Effector memory CD8-positive, alpha-beta T cell (primary cell): ENCODE results near the gene NFATC1.

ENCODE experiments used
- ATAC-seq: fragments of 150-1000 bp; cut with Tn5 transposase; replicated peaks from 2 replicates; pipeline ENCODE4 v1.10.0; 2021; ENCODE audit warnings: mild to moderate bottlenecking, moderate library complexity
- DNase-seq, 3 experiments: peaks; one replicate each; pipeline ENCODE4 v3.0.0; 2021
- H3K27ac Mint-ChIP-seq, 2 donors: one replicate each; pipeline ENCODE4 v1.8.0; 2022; ENCODE audit warnings: mild to moderate bottlenecking in 2 of 2, mixed read lengths in 2 of 2, moderate library complexity in 2 of 2
- H3K27me3 Mint-ChIP-seq, 2 donors: one replicate each; pipeline ENCODE4 v1.8.0; 2022; ENCODE audit warnings: mixed read lengths in 2 of 2
- H3K36me3 Mint-ChIP-seq: one replicate; pipeline ENCODE4 v1.8.0; 2022; ENCODE audit warnings: mild to moderate bottlenecking, moderate library complexity, mixed read lengths; ENCODE audit not compliant: insufficient read depth
- H3K4me1 Mint-ChIP-seq, 2 donors: one replicate each; pipeline ENCODE4 v1.8.0; 2022; ENCODE audit warnings: low read depth in 2 of 2, mixed read lengths in 2 of 2
- H3K4me3 Mint-ChIP-seq, 2 donors: one replicate each; pipeline ENCODE4 v1.8.0; 2022; ENCODE audit warnings: mild to moderate bottlenecking in 2 of 2, mixed read lengths in 2 of 2, moderate library complexity in 2 of 2
- H3K9me3 Mint-ChIP-seq, 2 donors: one replicate each; pipeline ENCODE4 v1.8.0; 2022; ENCODE audit warnings: mixed read lengths in 2 of 2

Gene NFATC1

GRCh38 chr18:79387214-79387613 lies 8.5 kb upstream of the NFATC1 start:
- Mint-ChIP-seq H3K36me3 (peaks cover 10% of the 10 kb centered on the region), H3K4me3 (no peak overlapping the region), H3K27ac (no peak overlapping the region), H3K9me3 (no peaks in the 10 kb centered on the region), H3K4me1 (no peaks in the 10 kb centered on the region), H3K27me3 (peaks cover 31 to 41% of the 10 kb centered on the region in 2 donors)
- ATAC-seq (no peak), DNase-seq (no peak)

GRCh38 chr18:79387615-79388014 lies 8.1 kb upstream of the NFATC1 start:
- DNase-seq (no peak), ATAC-seq (no peak)
- peaks cover 7% of the 10 kb centered on the region for H3K36me3 Mint-ChIP-seq
- no peak overlapping the region for H3K4me3 Mint-ChIP-seq
- no peaks in the 10 kb centered on the region for H3K4me1 Mint-ChIP-seq
- no peak overlapping the region for H3K27ac Mint-ChIP-seq
- H3K27me3 Mint-ChIP-seq: peaks cover 35 to 45% of the 10 kb centered on the region in 2 donors
- H3K9me3 Mint-ChIP-seq: no peaks in the 10 kb centered on the region

GRCh38 chr18:79388043-79388442 lies 7.7 kb upstream of the NFATC1 start:
- no peak overlapping the region for H3K27ac Mint-ChIP-seq
- DNase-seq (no peak), ATAC-seq (no peak)
- peaks cover 11% of the 10 kb centered on the region for H3K36me3 Mint-ChIP-seq
- H3K9me3 Mint-ChIP-seq: no peaks in the 10 kb centered on the region
- peaks cover 0 to 3% of the 10 kb centered on the region in 2 donors for H3K4me1 Mint-ChIP-seq
- no peak overlapping the region for H3K4me3 Mint-ChIP-seq
- peaks cover 39 to 46% of the 10 kb centered on the region in 2 donors for H3K27me3 Mint-ChIP-seq

GRCh38 chr18:79389689-79390088 lies 6.0 kb upstream of the NFATC1 start:
- Mint-ChIP-seq H3K36me3 (peaks cover 19% of the 10 kb centered on the region), H3K27me3 (peaks cover 45 to 46% of the 10 kb centered on the region in 2 donors), H3K4me3 (no peak overlapping the region), H3K27ac (no peak overlapping the region), H3K9me3 (no peaks in the 10 kb centered on the region), H3K4me1 (peaks cover 7% of the 10 kb centered on the region in 2 donors)
- ATAC-seq (no peak), DNase-seq (no peak)

GRCh38 chr18:79392226-79392625 lies 3.5 kb upstream of the NFATC1 start:
- peak overlapping the region; percentile 78 to 88 for H3K4me3 Mint-ChIP-seq
- H3K27ac Mint-ChIP-seq: no peak overlapping the region
- H3K9me3 Mint-ChIP-seq: no peaks in the 10 kb centered on the region
- ATAC-seq (no peak), DNase-seq (no peak)
- peaks cover 7 to 9% of the 10 kb centered on the region in 2 donors for H3K4me1 Mint-ChIP-seq
- H3K36me3 Mint-ChIP-seq: peaks cover 15% of the 10 kb centered on the region
- H3K27me3 Mint-ChIP-seq: peaks cover 45% of the 10 kb centered on the region in 2 donors

- no peak for DNase-seq
- H3K27me3 Mint-ChIP-seq: peaks cover 37 to 45% of the 10 kb centered on the region in 2 donors
- peak overlapping the region; percentile 64 to 78 for H3K27ac Mint-ChIP-seq
- H3K36me3 Mint-ChIP-seq: peaks cover 15% of the 10 kb centered on the region
- no peaks in the 10 kb centered on the region for H3K9me3 Mint-ChIP-seq
- H3K4me3 Mint-ChIP-seq: peak overlapping the region; percentile 78 to 88
- peaks cover 7 to 9% of the 10 kb centered on the region in 2 donors for H3K4me1 Mint-ChIP-seq
- peak; percentile 29 for ATAC-seq
Measured at GRCh38 chr18:79393181-79393634, 2.5 kb upstream of the NFATC1 start.

GRCh38 chr18:79393635-79394533 lies 1.8 kb upstream of the NFATC1 start:
- Mint-ChIP-seq H3K36me3 (peaks cover 18% of the 10 kb centered on the region), H3K9me3 (no peaks in the 10 kb centered on the region), H3K27ac (peak overlapping the region; percentile 64 to 78), H3K27me3 (peaks cover 30 to 39% of the 10 kb centered on the region in 2 donors), H3K4me3 (peak overlapping the region; percentile 78 to 88), H3K4me1 (peaks cover 9 to 10% of the 10 kb centered on the region in 2 donors)
- no peak for DNase-seq
- ATAC-seq: peak; percentile 23

- H3K4me1 Mint-ChIP-seq: peaks cover 12 to 15% of the 10 kb centered on the region in 2 donors
- peaks cover 23% of the 10 kb centered on the region for H3K36me3 Mint-ChIP-seq
- ATAC-seq: peak; percentile 46
- H3K4me3 Mint-ChIP-seq: peak overlapping the region; percentile 77 to 78
- peak overlapping the region in 1 of 2 donors; percentile 59 for H3K27ac Mint-ChIP-seq
- DNase-seq: peak; percentile 45 to 50 (median 50)
- no peaks in the 10 kb centered on the region for H3K9me3 Mint-ChIP-seq
- peaks cover 22 to 32% of the 10 kb centered on the region in 2 donors for H3K27me3 Mint-ChIP-seq
Measured at GRCh38 chr18:79394534-79395307, 1.0 kb upstream of the NFATC1 start.

GRCh38 chr18:79395308-79395640 lies 456 bp upstream of the NFATC1 start:
- ATAC-seq: no peak
- peaks cover 23% of the 10 kb centered on the region for H3K36me3 Mint-ChIP-seq
- H3K4me3 Mint-ChIP-seq: peak overlapping the region; percentile 77 to 78
- H3K9me3 Mint-ChIP-seq: no peaks in the 10 kb centered on the region
- peaks cover 21 to 29% of the 10 kb centered on the region in 2 donors for H3K27me3 Mint-ChIP-seq
- H3K27ac Mint-ChIP-seq: no peak overlapping the region
- H3K4me1 Mint-ChIP-seq: peaks cover 12 to 15% of the 10 kb centered on the region in 2 donors
- DNase-seq: no peak

- H3K27me3 Mint-ChIP-seq: peaks cover 11 to 19% of the 10 kb centered on the region in 2 donors
- no peaks in the 10 kb centered on the region for H3K9me3 Mint-ChIP-seq
- DNase-seq: no peak
- H3K4me1 Mint-ChIP-seq: peaks cover 20 to 22% of the 10 kb centered on the region in 2 donors
- ATAC-seq: no peak
- peak overlapping the region; percentile 72 to 83 for H3K4me3 Mint-ChIP-seq
- H3K27ac Mint-ChIP-seq: no peak overlapping the region
- peaks cover 32% of the 10 kb centered on the region for H3K36me3 Mint-ChIP-seq
Measured at GRCh38 chr18:79396431-79397246, 909 bp downstream of the NFATC1 start.

GRCh38 chr18:79397247-79397829 lies 1.6 kb downstream of the NFATC1 start:
- Mint-ChIP-seq H3K36me3 (peaks cover 35% of the 10 kb centered on the region), H3K27ac (no peak overlapping the region)

GRCh38 chr18:79397830-79398761 lies 2.4 kb downstream of the NFATC1 start:
- H3K9me3 Mint-ChIP-seq: no peaks in the 10 kb centered on the region
- H3K27ac Mint-ChIP-seq: peak overlapping the region in 1 of 2 donors; percentile 69
- H3K4me3 Mint-ChIP-seq: peak overlapping the region; percentile 83 to 93
- peaks cover 0 to 6% of the 10 kb centered on the region in 2 donors for H3K27me3 Mint-ChIP-seq
- no peak for ATAC-seq
- peaks cover 35% of the 10 kb centered on the region for H3K36me3 Mint-ChIP-seq
- no peak for DNase-seq
- peaks cover 27 to 29% of the 10 kb centered on the region in 2 donors for H3K4me1 Mint-ChIP-seq

More at GRCh38 chr18:79397247-79397829, 1.6 kb downstream of the NFATC1 start:
- ATAC-seq (no peak), DNase-seq (no peak)
- Mint-ChIP-seq H3K9me3 (no peaks in the 10 kb centered on the region), H3K27me3 (peaks cover 4 to 13% of the 10 kb centered on the region in 2 donors), H3K4me3 (peak overlapping the region in 1 of 2 donors; percentile 83), H3K4me1 (peaks cover 22 to 23% of the 10 kb centered on the region in 2 donors)
